ENCODE data around the gene PIM3. TPM values are rescaled to one million over a fixed set of nuclear protein-coding genes. Genes with fewer than 3 reads are reported as not detected.
A peak's percentile ranks its signal among the peaks of the same experiment; 100 is the strongest.

The PIM3 gene
- total RNA-seq, 2 experiments from 2014 or later, result 146 to 158 TPM

GRCh38 chr22:49936973-49937757, 23.4 kb upstream of the PIM3 start:
- CTCF ChIA-PET, result interaction anchor here (1.2 to 1.6 kb wide), 3 partner anchors 35 to 93 kb away, joined by 3 to 7 read pairs (median 5); no protein-coding TSS in a partner anchor
- POLR2A ChIA-PET, result interaction anchor here (1.1 to 2.6 kb wide), 8 partner anchors 9 to 56 kb away, joined by 3 to 13 read pairs (median 7); partner anchors contain the start of gene PIM3
- H3K27ac Mint-ChIP-seq, result peak overlapping the region; percentile 90
- no peak for ATAC-seq
- H3K36me3 Mint-ChIP-seq (ENCODE audit: low read depth), result no peaks in the 10 kb centered on the region
- TF ChIP-seq CTCF (IDR thresholded peaks at IDR 0.05), result no peak
- H3K4me3 Mint-ChIP-seq, result peak overlapping the region; percentile 63
- peaks cover 19% of the 10 kb centered on the region for H3K4me1 Mint-ChIP-seq (ENCODE audit: low read depth)
- DNase-seq, result no peak
- intact Hi-C loops (cut with micrococcal nuclease), result no loop called here
- no peaks in the 10 kb centered on the region for H3K9me3 Mint-ChIP-seq
- H3K27me3 Mint-ChIP-seq, result no peaks in the 10 kb centered on the region

- CTCF ChIA-PET, result interaction anchor here (1.0 to 1.2 kb wide), 2 partner anchors 7 to 92 kb away, joined by 4 to 5 read pairs; no protein-coding TSS in a partner anchor
- ATAC-seq (no peak), DNase-seq (no peak)
- POLR2A ChIA-PET, result interaction anchor here (1.0 to 2.6 kb wide), 6 partner anchors 9 to 74 kb away, joined by 3 to 13 read pairs (median 6); partner anchors contain the start of gene IL17REL
- Mint-ChIP-seq H3K36me3 (ENCODE audit: low read depth) (no peaks in the 10 kb centered on the region), H3K4me1 (ENCODE audit: low read depth) (peaks cover 16% of the 10 kb centered on the region), H3K4me3 (no peak overlapping the region), H3K27me3 (no peaks in the 10 kb centered on the region), H3K27ac (no peak overlapping the region), H3K9me3 (no peaks in the 10 kb centered on the region)
- no peak for TF ChIP-seq CTCF (IDR thresholded peaks at IDR 0.05)
- intact Hi-C loops (cut with micrococcal nuclease), result no loop called here
These were observed 22.6 kb upstream of the PIM3 start for GRCh38 chr22:49937758-49938564.

- DNase-seq (no peak), ATAC-seq (no peak)
- Mint-ChIP-seq H3K4me3 (no peak overlapping the region), H3K9me3 (no peaks in the 10 kb centered on the region), H3K4me1 (ENCODE audit: low read depth) (peaks cover 11% of the 10 kb centered on the region), H3K36me3 (ENCODE audit: low read depth) (no peaks in the 10 kb centered on the region), H3K27ac (no peak overlapping the region), H3K27me3 (no peaks in the 10 kb centered on the region)
- ChIA-PET CTCF (interaction anchor here (1.0 to 1.2 kb wide), 2 partner anchors 8 to 92 kb away, joined by 4 to 5 read pairs; no protein-coding TSS in a partner anchor), POLR2A (interaction anchor here (1.0 to 1.5 kb wide), 4 partner anchors 8 to 73 kb away, joined by 3 to 8 read pairs (median 3); partner anchors contain the start of gene IL17REL)
- intact Hi-C loops (cut with micrococcal nuclease), result no loop called here
- no peak for TF ChIP-seq CTCF (IDR thresholded peaks at IDR 0.05)
These were observed 21.9 kb upstream of the PIM3 start for GRCh38 chr22:49938565-49939136.

GRCh38 chr22:49941507-49942316, 18.9 kb upstream of the PIM3 start:
- no peak overlapping the region for H3K4me3 Mint-ChIP-seq
- H3K36me3 Mint-ChIP-seq (ENCODE audit: low read depth), result no peaks in the 10 kb centered on the region
- ATAC-seq (no peak), DNase-seq (no peak)
- no peaks in the 10 kb centered on the region for H3K27me3 Mint-ChIP-seq
- peaks cover 13% of the 10 kb centered on the region for H3K4me1 Mint-ChIP-seq (ENCODE audit: low read depth)
- intact Hi-C loops (cut with micrococcal nuclease), result no loop called here
- H3K9me3 Mint-ChIP-seq, result no peaks in the 10 kb centered on the region
- ChIA-PET POLR2A (interaction anchor here (1.0 kb wide), 1 partner anchor 18 kb away, joined by 3 read pairs; no protein-coding TSS in a partner anchor), CTCF (no interaction called here)
- no peak overlapping the region for H3K27ac Mint-ChIP-seq
- TF ChIP-seq CTCF (IDR thresholded peaks at IDR 0.05), result no peak
